ENCODE results near the gene SPRY1. TPM values are rescaled to one million over a fixed set of nuclear protein-coding genes. Genes with fewer than 3 reads are reported as not detected.

The SPRY1 gene
- total and polyA plus RNA-seq, 4 donors = 11.1 to 20.3 (median 12.4) TPM

DNA sequence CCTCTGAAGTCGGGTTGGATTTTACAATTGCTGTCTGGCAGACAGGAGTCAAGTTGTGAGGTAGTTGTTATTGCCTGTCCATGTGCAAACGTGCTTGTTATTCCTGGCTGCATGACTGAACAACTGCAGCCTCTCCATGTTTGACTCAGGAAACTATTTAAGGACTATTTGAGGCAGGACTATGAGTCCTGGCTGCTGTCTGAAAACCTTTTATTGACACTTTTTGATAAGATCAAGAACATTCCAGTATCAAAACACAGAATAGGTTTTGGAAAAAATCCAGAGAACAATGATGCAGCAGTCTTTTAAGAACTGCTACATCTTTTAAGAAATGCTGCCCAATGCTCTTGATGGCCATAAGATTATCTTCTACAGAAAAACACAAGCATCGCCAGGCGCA is 10.0 kb upstream of the SPRY1 start:
- H3K36me3 ChIP-seq (ENCODE audit: control insufficient read depth in 4 of 4, insufficient read depth in 3 of 4, low read depth in 1 of 4, low read length in 3 of 4) = no peaks in the 10 kb centered on the region
- no peak overlapping the region for H3K9ac ChIP-seq (ENCODE audit: low read depth in 1 of 2, low read length in 2 of 2)
- no peaks in the 10 kb centered on the region for H3K9me3 ChIP-seq (ENCODE audit: control insufficient read depth in 4 of 4, low read length in 3 of 4)
- DNase-seq (ENCODE audit: low spot score) = no peak
- H3K4me1 ChIP-seq (ENCODE audit: control insufficient read depth in 4 of 4, insufficient read depth in 4 of 4, low read length in 3 of 4) = no peaks in the 10 kb centered on the region
- no peaks in the 10 kb centered on the region for H3K27me3 ChIP-seq (ENCODE audit: control insufficient read depth in 4 of 4, insufficient read depth in 4 of 4, low read length in 3 of 4)
- no peak overlapping the region for H3K4me3 ChIP-seq (ENCODE audit: low read depth in 1 of 3, low read length in 3 of 3)
- TF ChIP-seq, protein P1, sequence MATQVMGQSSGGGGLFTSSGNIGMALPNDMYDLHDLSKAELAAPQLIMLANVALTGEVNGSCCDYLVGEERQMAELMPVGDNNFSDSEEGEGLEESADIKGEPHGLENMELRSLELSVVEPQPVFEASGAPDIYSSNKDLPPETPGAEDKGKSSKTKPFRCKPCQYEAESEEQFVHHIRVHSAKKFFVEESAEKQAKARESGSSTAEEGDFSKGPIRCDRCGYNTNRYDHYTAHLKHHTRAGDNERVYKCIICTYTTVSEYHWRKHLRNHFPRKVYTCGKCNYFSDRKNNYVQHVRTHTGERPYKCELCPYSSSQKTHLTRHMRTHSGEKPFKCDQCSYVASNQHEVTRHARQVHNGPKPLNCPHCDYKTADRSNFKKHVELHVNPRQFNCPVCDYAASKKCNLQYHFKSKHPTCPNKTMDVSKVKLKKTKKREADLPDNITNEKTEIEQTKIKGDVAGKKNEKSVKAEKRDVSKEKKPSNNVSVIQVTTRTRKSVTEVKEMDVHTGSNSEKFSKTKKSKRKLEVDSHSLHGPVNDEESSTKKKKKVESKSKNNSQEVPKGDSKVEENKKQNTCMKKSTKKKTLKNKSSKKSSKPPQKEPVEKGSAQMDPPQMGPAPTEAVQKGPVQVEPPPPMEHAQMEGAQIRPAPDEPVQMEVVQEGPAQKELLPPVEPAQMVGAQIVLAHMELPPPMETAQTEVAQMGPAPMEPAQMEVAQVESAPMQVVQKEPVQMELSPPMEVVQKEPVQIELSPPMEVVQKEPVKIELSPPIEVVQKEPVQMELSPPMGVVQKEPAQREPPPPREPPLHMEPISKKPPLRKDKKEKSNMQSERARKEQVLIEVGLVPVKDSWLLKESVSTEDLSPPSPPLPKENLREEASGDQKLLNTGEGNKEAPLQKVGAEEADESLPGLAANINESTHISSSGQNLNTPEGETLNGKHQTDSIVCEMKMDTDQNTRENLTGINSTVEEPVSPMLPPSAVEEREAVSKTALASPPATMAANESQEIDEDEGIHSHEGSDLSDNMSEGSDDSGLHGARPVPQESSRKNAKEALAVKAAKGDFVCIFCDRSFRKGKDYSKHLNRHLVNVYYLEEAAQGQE (IDR thresholded peaks at IDR 0.05) = no peak
- TF ChIP-seq, protein P2, sequence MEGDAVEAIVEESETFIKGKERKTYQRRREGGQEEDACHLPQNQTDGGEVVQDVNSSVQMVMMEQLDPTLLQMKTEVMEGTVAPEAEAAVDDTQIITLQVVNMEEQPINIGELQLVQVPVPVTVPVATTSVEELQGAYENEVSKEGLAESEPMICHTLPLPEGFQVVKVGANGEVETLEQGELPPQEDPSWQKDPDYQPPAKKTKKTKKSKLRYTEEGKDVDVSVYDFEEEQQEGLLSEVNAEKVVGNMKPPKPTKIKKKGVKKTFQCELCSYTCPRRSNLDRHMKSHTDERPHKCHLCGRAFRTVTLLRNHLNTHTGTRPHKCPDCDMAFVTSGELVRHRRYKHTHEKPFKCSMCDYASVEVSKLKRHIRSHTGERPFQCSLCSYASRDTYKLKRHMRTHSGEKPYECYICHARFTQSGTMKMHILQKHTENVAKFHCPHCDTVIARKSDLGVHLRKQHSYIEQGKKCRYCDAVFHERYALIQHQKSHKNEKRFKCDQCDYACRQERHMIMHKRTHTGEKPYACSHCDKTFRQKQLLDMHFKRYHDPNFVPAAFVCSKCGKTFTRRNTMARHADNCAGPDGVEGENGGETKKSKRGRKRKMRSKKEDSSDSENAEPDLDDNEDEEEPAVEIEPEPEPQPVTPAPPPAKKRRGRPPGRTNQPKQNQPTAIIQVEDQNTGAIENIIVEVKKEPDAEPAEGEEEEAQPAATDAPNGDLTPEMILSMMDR (IDR thresholded peaks at IDR 0.05; ENCODE audit: low read depth, low read length, missing input control) = no peak
- no peak for TF ChIP-seq EGR1 (IDR thresholded peaks at IDR 0.05; ENCODE audit: low read depth in 2 of 2)
- TF ChIP-seq FOXA2 (IDR thresholded peaks at IDR 0.05) = no peak
- TF ChIP-seq FOXA1 (IDR thresholded peaks at IDR 0.05) = no peak
- no peak overlapping the region for H3K27ac ChIP-seq (ENCODE audit: low read depth in 1 of 2, low read length in 2 of 2)
- 74% methylated on average over 4 of the region's 4 CpGs for WGBS

GRCh38 chr4:123390846-123391456 is 5.6 kb upstream of the SPRY1 start:
- no peak for TF ChIP-seq ZBTB33 (IDR thresholded peaks at IDR 0.05)
- peak; percentile 75 to 80 for TF ChIP-seq RAD21 (IDR thresholded peaks at IDR 0.05)
- TF ChIP-seq, protein P2 (IDR thresholded peaks at IDR 0.05; ENCODE audit: low read depth, low read length, missing input control) = peak; percentile 42
- Histone ChIP-seq H3K27me3 (ENCODE audit: control insufficient read depth in 4 of 4, insufficient read depth in 4 of 4, low read length in 3 of 4) (no peaks in the 10 kb centered on the region), H3K36me3 (ENCODE audit: control insufficient read depth in 4 of 4, insufficient read depth in 3 of 4, low read depth in 1 of 4, low read length in 3 of 4) (no peaks in the 10 kb centered on the region), H3K27ac (ENCODE audit: low read depth in 1 of 2, low read length in 2 of 2) (no peak overlapping the region), H3K4me1 (ENCODE audit: control insufficient read depth in 4 of 4, insufficient read depth in 4 of 4, low read length in 3 of 4) (no peaks in the 10 kb centered on the region), H3K9me3 (ENCODE audit: control insufficient read depth in 4 of 4, low read length in 3 of 4) (no peaks in the 10 kb centered on the region), H3K9ac (ENCODE audit: low read depth in 1 of 2, low read length in 2 of 2) (no peak overlapping the region), H3K4me3 (ENCODE audit: low read depth in 1 of 3, low read length in 3 of 3) (no peak overlapping the region)
- no peak for DNase-seq (ENCODE audit: low spot score)
- WGBS = 35% methylated on average over 3 of the region's 3 CpGs

Measured in liver (tissue), 9 donors.